Thyroid gland (tissue), 4 donors: Measurements from ENCODE around the gene TMEM139.
A peak's percentile ranks its signal among the peaks of the same experiment; 100 is the strongest.

Experiments used
- POLR2A ChIP-seq, 2 donors: fragments of 450-650 bp; IDR thresholded peaks; one replicate each; pipeline ENCODE4 v1.6.1; 2017; ENCODE audit warnings: antibody characterized with exemption in 2 of 2, mild to moderate bottlenecking in 2 of 2, moderate library complexity in 1 of 2
- TF ChIP-seq, protein P1 (sequence below), 6 experiments: fragments of 200-600 bp in 3 of 6; fragments of 450-650 bp in 3 of 6; sonication (generic) in 3 of 6; IDR thresholded peaks; one replicate each; pipeline ENCODE4 v1.5.1; 2016 to 2019; ENCODE audit warnings: antibody characterized with exemption in 6 of 6, mild to moderate bottlenecking in 2 of 6, inconsistent platforms in 1 of 6, moderate library complexity in 1 of 6

- TF ChIP-seq, protein P1, sequence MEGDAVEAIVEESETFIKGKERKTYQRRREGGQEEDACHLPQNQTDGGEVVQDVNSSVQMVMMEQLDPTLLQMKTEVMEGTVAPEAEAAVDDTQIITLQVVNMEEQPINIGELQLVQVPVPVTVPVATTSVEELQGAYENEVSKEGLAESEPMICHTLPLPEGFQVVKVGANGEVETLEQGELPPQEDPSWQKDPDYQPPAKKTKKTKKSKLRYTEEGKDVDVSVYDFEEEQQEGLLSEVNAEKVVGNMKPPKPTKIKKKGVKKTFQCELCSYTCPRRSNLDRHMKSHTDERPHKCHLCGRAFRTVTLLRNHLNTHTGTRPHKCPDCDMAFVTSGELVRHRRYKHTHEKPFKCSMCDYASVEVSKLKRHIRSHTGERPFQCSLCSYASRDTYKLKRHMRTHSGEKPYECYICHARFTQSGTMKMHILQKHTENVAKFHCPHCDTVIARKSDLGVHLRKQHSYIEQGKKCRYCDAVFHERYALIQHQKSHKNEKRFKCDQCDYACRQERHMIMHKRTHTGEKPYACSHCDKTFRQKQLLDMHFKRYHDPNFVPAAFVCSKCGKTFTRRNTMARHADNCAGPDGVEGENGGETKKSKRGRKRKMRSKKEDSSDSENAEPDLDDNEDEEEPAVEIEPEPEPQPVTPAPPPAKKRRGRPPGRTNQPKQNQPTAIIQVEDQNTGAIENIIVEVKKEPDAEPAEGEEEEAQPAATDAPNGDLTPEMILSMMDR (IDR thresholded peaks at IDR 0.05): no peak
- TF ChIP-seq POLR2A (IDR thresholded peaks at IDR 0.05): peak in 1 of 2 donors; percentile 47
Observed at GRCh38 chr7:143285470-143285778, 666 bp downstream of the TMEM139 start.
